HCT116 (cell line): Measurements from ENCODE around the gene CUL4A. TPM values are rescaled to one million over a fixed set of nuclear protein-coding genes. Genes with fewer than 3 reads are reported as not detected.
A peak's percentile ranks its signal among the peaks of the same experiment; 100 is the strongest.

ENCODE experiments used
- ATAC-seq: fragments of 200-7000 bp; cut with Tn5 transposase; 2 replicates; pipeline ENCODE4 v1.9.1; 2020; ENCODE audit warnings: mild to moderate bottlenecking, moderate library complexity
- BruUV-seq: library from RNA; stranded (reverse); fragments of 400-500 nt; replicated peaks from 2 replicates; lab custom pipeline; 2021; lab: Mats Ljungman, UMichigan
- CTCF ChIA-PET: fragments of 300-600 bp; sonication (Branson Sonifier 250); formaldehyde crosslinking; loops from one replicate; lab custom pipeline; 2021; ENCODE audit warnings: antibody characterized with exemption; lab: Charles Lee
- POLR2A ChIA-PET: fragments of 300-600, 350-600 bp; sonication (Branson Sonifier 250); formaldehyde crosslinking; loops from one replicate; lab custom pipeline; 2021; ENCODE audit warnings: antibody characterized with exemption; lab: Charles Lee
- RAD21 ChIA-PET, 2 experiments: fragments of 300-600 bp; sonication (Branson Sonifier 250); formaldehyde crosslinking; loops; one replicate each; lab custom pipeline; 2023; ENCODE audit warnings: low total read pairs in 2 of 2; ENCODE audit not compliant: uncharacterized antibody in 2 of 2, unreplicated experiment in 2 of 2, low non-redundant PET in 1 of 2; lab: Charles Lee
- DNase-seq: peaks from one replicate; pipeline ENCODE4 v3.0.0-alpha.2; 2010; ENCODE audit warnings: low read depth, low spot score
- H2AFZ ChIP-seq: fragments of 200-600 bp; shearing (Covaris generic), sonication (generic); 2 replicates; pipeline ENCODE4 v1.6.1; 2017; ENCODE audit warnings: low read depth, mixed run types, mixed read lengths, antibody characterized with exemption, low read length; ENCODE audit not compliant: poor library complexity, severe bottlenecking
- H3K27ac ChIP-seq: 2 replicates; pipeline ENCODE4 v1.5.1; 2012; ENCODE audit warnings: low read depth, low read length
- H3K27me3 ChIP-seq: fragments of 200-600 bp; sonication (generic); 2 replicates; pipeline ENCODE4 v1.6.1; 2016; ENCODE audit warnings: mixed run types, low read length, mixed read lengths; ENCODE audit not compliant: insufficient read depth
- H3K36me3 ChIP-seq, 2 experiments: fragments of 200-500 bp in 1 of 2; fragments of 200-600 bp in 1 of 2; sonication (Bioruptor generic) in 1 of 2; sonication (generic) in 1 of 2; 2 replicates each; pipeline versions ENCODE4 v1.5.1 to v1.6.1; 2014 to 2016; ENCODE audit warnings: low read length in 2 of 2, inconsistent platforms in 1 of 2, mixed read lengths in 1 of 2, mixed run types in 1 of 2; ENCODE audit not compliant: insufficient read depth in 2 of 2, control insufficient read depth in 1 of 2
- H3K4me1 ChIP-seq, 2 experiments: fragments of 200-600 bp in 1 of 2; sonication (generic) in 1 of 2; 2 replicates each; pipeline versions ENCODE4 v1.5.1 to v1.6.1; 2012 to 2017; ENCODE audit warnings: low read length in 2 of 2, inconsistent platforms in 1 of 2, mild to moderate bottlenecking in 1 of 2, mixed read lengths in 1 of 2, mixed run types in 1 of 2, moderate library complexity in 1 of 2; ENCODE audit not compliant: insufficient read depth in 2 of 2, control insufficient read depth in 1 of 2
- H3K4me2 ChIP-seq: fragments of 200-600 bp; sonication (generic); 2 replicates; pipeline ENCODE4 v1.6.1; 2017; ENCODE audit warnings: mixed run types, low read length, mixed read lengths
- H3K4me3 ChIP-seq, 2 experiments: fragments of 200-600 bp in 1 of 2; sonication (generic) in 1 of 2; replicated peaks in 1 of 2; 2 replicates each; pipeline ENCODE4 v1.5.1; 2011 to 2016; ENCODE audit warnings: low read length in 2 of 2, control low read depth in 1 of 2, low read depth in 1 of 2, mild to moderate bottlenecking in 1 of 2, mixed read lengths in 1 of 2, mixed run types in 1 of 2
- H3K79me2 ChIP-seq: fragments of 200-600 bp; sonication (generic); 2 replicates; pipeline ENCODE4 v1.6.1; 2017; ENCODE audit warnings: mild to moderate bottlenecking, mixed run types, low read length, moderate library complexity, mixed read lengths; ENCODE audit not compliant: insufficient read depth
- H3K9ac ChIP-seq: fragments of 200-600 bp; sonication (generic); 2 replicates; pipeline ENCODE4 v1.6.1; 2016; ENCODE audit warnings: low read length, mixed read lengths
- H3K9me2 ChIP-seq: fragments of 200-600 bp; sonication (generic), shearing (Covaris generic); 2 replicates; pipeline ENCODE4 v1.6.1; 2017; ENCODE audit warnings: mixed run types, mild to moderate bottlenecking, moderate library complexity; ENCODE audit not compliant: insufficient read depth
- H3K9me3 ChIP-seq, 2 experiments: fragments of 200-500 bp in 1 of 2; fragments of 200-600 bp in 1 of 2; sonication (Bioruptor generic) in 1 of 2; sonication (generic) in 1 of 2; 2 replicates each; pipeline ENCODE4 v1.6.1; 2014 to 2017; ENCODE audit warnings: low read length in 2 of 2, mixed read lengths in 2 of 2, inconsistent platforms in 1 of 2, low read depth in 1 of 2, mild to moderate bottlenecking in 1 of 2, mixed run types in 1 of 2, moderate library complexity in 1 of 2; ENCODE audit not compliant: control insufficient read depth in 1 of 2, insufficient read depth in 1 of 2
- H4K20me1 ChIP-seq: fragments of 200-600 bp; sonication (generic), shearing (Covaris generic); 2 replicates; pipeline ENCODE4 v1.6.1; 2017; ENCODE audit warnings: mixed run types, mild to moderate bottlenecking, moderate library complexity; ENCODE audit not compliant: insufficient read depth
- ATF3 ChIP-seq: IDR thresholded peaks from 2 replicates; pipeline ENCODE4 v1.6.1; 2012
- CBX3 ChIP-seq: IDR thresholded peaks from 2 replicates; pipeline ENCODE4 v1.6.1; 2012; ENCODE audit warnings: low read depth
- CTCF ChIP-seq, 3 experiments: fragments of 200-600 bp in 1 of 3; sonication (generic) in 1 of 3; IDR thresholded peaks in 2 of 3; conservative IDR thresholded peaks in 1 of 3; 2 replicates each; pipeline ENCODE4 v1.5.1; 2012 to 2017; ENCODE audit warnings: low read depth in 2 of 3, low read length in 2 of 3, antibody characterized with exemption in 1 of 3, borderline replicate concordance in 1 of 3, control low read depth in 1 of 3, mild to moderate bottlenecking in 1 of 3, mixed read lengths in 1 of 3, mixed run types in 1 of 3, moderate library complexity in 1 of 3; ENCODE audit not compliant: insufficient read depth in 1 of 3
- EGR1 ChIP-seq: IDR thresholded peaks from 2 replicates; pipeline ENCODE4 v1.6.1; 2012; ENCODE audit warnings: low read depth
- ELF1 ChIP-seq: IDR thresholded peaks from 2 replicates; pipeline ENCODE4 v1.6.1; 2012; ENCODE audit warnings: low read depth, borderline replicate concordance
- EZH2 ChIP-seq: fragments of 200-600 bp; sonication (generic); IDR thresholded peaks from 2 replicates; pipeline ENCODE4 v1.6.1; 2017; ENCODE audit warnings: antibody characterized with exemption, mixed run types
- EZH2phosphoT487 ChIP-seq: fragments of 200-600 bp; IDR thresholded peaks from 2 replicates; pipeline ENCODE4 v1.6.1; 2018; ENCODE audit warnings: antibody characterized with exemption, borderline replicate concordance
- JUND ChIP-seq: IDR thresholded peaks from 2 replicates; pipeline ENCODE4 v1.6.1; 2012
- MAX ChIP-seq: IDR thresholded peaks from 2 replicates; pipeline ENCODE4 v1.6.1; 2012
- POLR2A ChIP-seq: IDR thresholded peaks from 2 replicates; pipeline ENCODE4 v1.7.0; 2011; ENCODE audit warnings: borderline replicate concordance; ENCODE audit not compliant: insufficient read depth, insufficient read length; ENCODE audit errors: extremely low read depth
- POLR2AphosphoS5 ChIP-seq: IDR thresholded peaks from 2 replicates; pipeline ENCODE4 v1.6.1; 2011; ENCODE audit warnings: mild to moderate bottlenecking, low read depth, low read length, moderate library complexity
- RAD21 ChIP-seq: IDR thresholded peaks from 2 replicates; pipeline ENCODE4 v1.6.1; 2012; ENCODE audit warnings: low read depth, mild to moderate bottlenecking
- REST ChIP-seq: IDR thresholded peaks from 2 replicates; pipeline ENCODE4 v1.6.1; 2012; ENCODE audit warnings: low read depth
- SIN3A ChIP-seq: IDR thresholded peaks from 2 replicates; pipeline ENCODE4 v1.6.1; 2012; ENCODE audit warnings: low read depth
- SP1 ChIP-seq: IDR thresholded peaks from 2 replicates; pipeline ENCODE4 v1.6.1; 2012; ENCODE audit warnings: low read depth
- SRF ChIP-seq: IDR thresholded peaks from 2 replicates; pipeline ENCODE4 v1.6.1; 2012; ENCODE audit warnings: low read depth
- TCF7L2 ChIP-seq: IDR thresholded peaks from 2 replicates; pipeline ENCODE4 v1.7.0; 2011; ENCODE audit warnings: borderline replicate concordance, inconsistent platforms; ENCODE audit not compliant: insufficient read depth, insufficient read length; ENCODE audit errors: extremely low read depth
- YY1 ChIP-seq: IDR thresholded peaks from 2 replicates; pipeline ENCODE4 v1.6.1; 2011; ENCODE audit warnings: low read length, low read depth, moderate library complexity, mild to moderate bottlenecking; ENCODE audit not compliant: insufficient replicate concordance; ENCODE audit errors: extremely low read depth
- ZFX ChIP-seq: fragments of 450-650 bp; IDR thresholded peaks from 2 replicates; pipeline ENCODE4 v1.6.1; 2017
- ZNF274 ChIP-seq: fragments of 200-500 bp; sonication (Bioruptor generic); IDR thresholded peaks from 2 replicates; pipeline ENCODE4 v1.6.1; 2014; ENCODE audit warnings: mild to moderate bottlenecking, low read depth, low read length, inconsistent platforms
- intact Hi-C: fragments of 100-400 bp; cut with micrococcal nuclease; formaldehyde crosslinking; loops from 2 replicates; pipeline ENCODE4 v1.10.0; 2022
- total RNA-seq: library from RNA; stranded (reverse); gene quantifications from one replicate; pipeline ENCODE4 v1.2.1, GENCODE V29; 2021; ENCODE audit not compliant: unreplicated experiment

The CUL4A gene
- total RNA-seq, 1 experiment from 2014 or later = 76.5 TPM

GRCh38 chr13:113187263-113187669, 22.1 kb upstream of the CUL4A start:
- peaks cover 21 to 30% of the 10 kb centered on the region in 2 experiments for H3K4me1 ChIP-seq
- CTCF ChIA-PET = interaction anchor here (1.0 kb wide), 1 partner anchor 256 kb away, joined by 3 read pairs; no protein-coding TSS in a partner anchor
- H3K9me2 ChIP-seq = no peaks in the 10 kb centered on the region
- no TSS peak for BruUV-seq
- peak overlapping the region; percentile 65 for H3K27ac ChIP-seq
- H3K27me3 ChIP-seq = no peaks in the 10 kb centered on the region
- H3K79me2 ChIP-seq = peaks cover 49% of the 10 kb centered on the region
- H2AFZ ChIP-seq = no peak overlapping the region
- DNase-seq (peak; percentile 98), ATAC-seq (peak; percentile 100)
- H3K4me3 ChIP-seq = peak overlapping the region; percentile 4 to 45; a peak in 3 of 4 replicates
- RAD21 ChIA-PET = no interaction called here
- no peaks in the 10 kb centered on the region for H3K9me3 ChIP-seq
- intact Hi-C loops = no loop called here
- POLR2A ChIA-PET = interaction anchor here (1.6 kb wide), 1 partner anchor 22 kb away, joined by 7 read pairs; the partner anchor contains the start of genes CUL4A and PCID2
- H3K4me2 ChIP-seq = peak overlapping the region; percentile 78
- H3K36me3 ChIP-seq = peaks cover 36 to 57% of the 10 kb centered on the region in 2 experiments
- H3K9ac ChIP-seq = peak overlapping the region; percentile 58
- no peaks in the 10 kb centered on the region; the same call in 1 of the 2 replicates for H4K20me1 ChIP-seq
- TF ChIP-seq SIN3A = peak; percentile 92
- TF ChIP-seq CBX3 = peak; percentile 82
- peak; percentile 85 for TF ChIP-seq TCF7L2
- no peak for TF ChIP-seq EZH2phosphoT487
- peak; percentile 62 for TF ChIP-seq MAX
- TF ChIP-seq ZNF274 = no peak
- no peak; the same call in 1 of the 2 replicates for TF ChIP-seq ELF1
- TF ChIP-seq RAD21 = peak; percentile 5; the same call in 1 of the 2 replicates
- 0 out of 2 replicates have a peak, but pooled peaks have one; percentile 50 for TF ChIP-seq ATF3
- TF ChIP-seq ZFX = no peak
- peak; percentile 98 for TF ChIP-seq JUND
- TF ChIP-seq YY1 = peak; percentile 40
- TF ChIP-seq REST = no peak
- no peak for TF ChIP-seq EZH2
- peak; percentile 91 for TF ChIP-seq SRF
- TF ChIP-seq CTCF (IDR thresholded peaks at IDR 0.05 in 2 of 3, conservative IDR thresholded peaks at IDR 0.05 in 1 of 3; ENCODE audit: borderline replicate concordance in 1 of 3, insufficient read depth in 1 of 3, low read depth in 2 of 3, low read length in 2 of 3) = 0 out of 6 replicates have a peak, but pooled peaks of 2 of the 3 experiments have one; percentile 2 to 15
- TF ChIP-seq POLR2AphosphoS5 = peak; percentile 56
- no peak for TF ChIP-seq POLR2A
- TF ChIP-seq EGR1 = no peak
- TF ChIP-seq SP1 = peak; percentile 93
